CD4-positive, alpha-beta memory T cell (primary cell): Measurements from ENCODE around the gene ARAP1. TPM values are rescaled to one million over a fixed set of nuclear protein-coding genes. Genes with fewer than 3 reads are reported as not detected.
A peak's percentile ranks its signal among the peaks of the same experiment; 100 is the strongest.

Experiments used
- CTCF ChIA-PET: fragments of 350-600 bp; sonication (Branson Sonifier 250); formaldehyde crosslinking; loops from one replicate; lab custom pipeline; 2021; ENCODE audit warnings: inconsistent platforms; ENCODE audit not compliant: partially characterized antibody; lab: Charles Lee
- POLR2A ChIA-PET: fragments of 350-600 bp; sonication (Branson Sonifier 250); formaldehyde crosslinking; loops from one replicate; lab custom pipeline; 2021; ENCODE audit not compliant: partially characterized antibody; lab: Charles Lee
- DNase-seq, 5 donors: peaks; one replicate each; pipeline versions ENCODE4 v3.0.0 to v3.0.0-alpha.2; 2020 to 2022; ENCODE audit warnings: mixed read lengths in 1 of 5
- H3K27ac ChIP-seq: one replicate; pipeline ENCODE4 v1.7.0; 2013; ENCODE audit warnings: low read depth, low read length
- H3K27me3 ChIP-seq: 2 replicates; pipeline ENCODE4 v1.7.0; 2013; ENCODE audit warnings: mild to moderate bottlenecking, low read length, moderate library complexity; ENCODE audit not compliant: insufficient read depth
- H3K36me3 ChIP-seq: 2 replicates; pipeline ENCODE4 v1.7.0; 2013; ENCODE audit warnings: mild to moderate bottlenecking, low read length, moderate library complexity; ENCODE audit not compliant: insufficient read depth
- H3K4me1 ChIP-seq: 2 replicates; pipeline ENCODE4 v1.7.0; 2013; ENCODE audit warnings: mild to moderate bottlenecking, low read length, moderate library complexity; ENCODE audit not compliant: insufficient read depth
- H3K4me3 ChIP-seq, 2 donors: one replicate each; pipeline ENCODE4 v1.7.0; 2013; ENCODE audit warnings: low read length in 2 of 2, mild to moderate bottlenecking in 1 of 2
- H3K9me3 ChIP-seq, 2 donors: one replicate each; pipeline ENCODE4 v1.7.0; 2013; ENCODE audit warnings: low read length in 2 of 2, control low read depth in 1 of 2; ENCODE audit not compliant: control insufficient read depth in 1 of 2
- H3K27ac Mint-ChIP-seq, 7 donors: one replicate each; pipeline ENCODE4 v1.8.0; 2020 to 2021; ENCODE audit warnings: mixed read lengths in 7 of 7, mild to moderate bottlenecking in 6 of 7, inconsistent platforms in 3 of 7, moderate library complexity in 3 of 7
- H3K27me3 Mint-ChIP-seq, 2 donors: one replicate each; pipeline ENCODE4 v1.8.0; 2020 to 2021; ENCODE audit warnings: mixed read lengths in 2 of 2
- H3K36me3 Mint-ChIP-seq, 2 donors: one replicate each; pipeline ENCODE4 v1.8.0; 2020 to 2021; ENCODE audit warnings: mixed read lengths in 2 of 2, inconsistent platforms in 1 of 2, mild to moderate bottlenecking in 1 of 2
- H3K4me1 Mint-ChIP-seq, 4 donors: one replicate each; pipeline ENCODE4 v1.8.0; 2020 to 2021; ENCODE audit warnings: mixed read lengths in 4 of 4, mild to moderate bottlenecking in 1 of 4
- H3K4me3 Mint-ChIP-seq, 8 donors: one replicate each; pipeline ENCODE4 v1.8.0; 2020 to 2021; ENCODE audit warnings: mixed read lengths in 8 of 8, mild to moderate bottlenecking in 7 of 8, moderate library complexity in 6 of 8, inconsistent platforms in 3 of 8
- H3K9me3 Mint-ChIP-seq, 8 donors: one replicate each; pipeline ENCODE4 v1.8.0; 2020 to 2021; ENCODE audit warnings: mixed read lengths in 8 of 8, mild to moderate bottlenecking in 5 of 8, inconsistent platforms in 3 of 8, moderate library complexity in 1 of 8
- intact Hi-C: fragments of 100-400 bp; cut with micrococcal nuclease; formaldehyde crosslinking; loops from one replicate; pipeline ENCODE4 v1.15.1; 2023
- polyA plus RNA-seq, 2 donors: library from polyadenylated mRNA; unstranded; fragments of 300-500 nt; fragmentation: Illumina TruSeq; gene quantifications; one replicate each; pipeline ENCODE4 v1.2.3, GENCODE V29; 2021
- total RNA-seq, 2 experiments: library from RNA; stranded (reverse); gene quantifications; one replicate each; pipeline ENCODE4 v1.2.3, GENCODE V29; 2021

The ARAP1 gene
- total and polyA plus RNA-seq, 4 experiments from 2014 or later: 9.5 to 157 (median 90.1) TPM

- Mint-ChIP-seq H3K27ac (peak overlapping the region; percentile 80 to 100 (median 91)), H3K36me3 (no peaks in the 10 kb centered on the region), H3K27me3 (no peaks in the 10 kb centered on the region), H3K4me1 (peaks cover 57 to 87% (median 72%) of the 10 kb centered on the region in 4 donors), H3K4me3 (peak overlapping the region in 4 of 8 donors; percentile 7 to 80 (median 42)), H3K9me3 (no peaks in the 10 kb centered on the region)
- ChIA-PET CTCF (interaction anchor here (0.6 to 2.4 kb wide), 3 partner anchors 14 to 403 kb away, joined by 3 to 13 read pairs (median 3); no protein-coding TSS in a partner anchor), POLR2A (interaction anchor here (1.1 to 1.4 kb wide), 3 partner anchors 11 to 54 kb away, joined by 3 to 5 read pairs (median 3); partner anchors contain the start of gene STARD10)
- no peaks in the 10 kb centered on the region for H3K27me3 ChIP-seq
- intact Hi-C loops: no loop called here
- H3K9me3 ChIP-seq: no peaks in the 10 kb centered on the region
- no peak overlapping the region for H3K4me3 ChIP-seq
- peaks cover 75% of the 10 kb centered on the region for H3K4me1 ChIP-seq
- no peak for DNase-seq
- H3K27ac ChIP-seq: peak overlapping the region; percentile 54
- H3K36me3 ChIP-seq: no peaks in the 10 kb centered on the region
Measured at GRCh38 chr11:72739240-72740059, 12.8 kb downstream of the ARAP1 start.

DNA sequence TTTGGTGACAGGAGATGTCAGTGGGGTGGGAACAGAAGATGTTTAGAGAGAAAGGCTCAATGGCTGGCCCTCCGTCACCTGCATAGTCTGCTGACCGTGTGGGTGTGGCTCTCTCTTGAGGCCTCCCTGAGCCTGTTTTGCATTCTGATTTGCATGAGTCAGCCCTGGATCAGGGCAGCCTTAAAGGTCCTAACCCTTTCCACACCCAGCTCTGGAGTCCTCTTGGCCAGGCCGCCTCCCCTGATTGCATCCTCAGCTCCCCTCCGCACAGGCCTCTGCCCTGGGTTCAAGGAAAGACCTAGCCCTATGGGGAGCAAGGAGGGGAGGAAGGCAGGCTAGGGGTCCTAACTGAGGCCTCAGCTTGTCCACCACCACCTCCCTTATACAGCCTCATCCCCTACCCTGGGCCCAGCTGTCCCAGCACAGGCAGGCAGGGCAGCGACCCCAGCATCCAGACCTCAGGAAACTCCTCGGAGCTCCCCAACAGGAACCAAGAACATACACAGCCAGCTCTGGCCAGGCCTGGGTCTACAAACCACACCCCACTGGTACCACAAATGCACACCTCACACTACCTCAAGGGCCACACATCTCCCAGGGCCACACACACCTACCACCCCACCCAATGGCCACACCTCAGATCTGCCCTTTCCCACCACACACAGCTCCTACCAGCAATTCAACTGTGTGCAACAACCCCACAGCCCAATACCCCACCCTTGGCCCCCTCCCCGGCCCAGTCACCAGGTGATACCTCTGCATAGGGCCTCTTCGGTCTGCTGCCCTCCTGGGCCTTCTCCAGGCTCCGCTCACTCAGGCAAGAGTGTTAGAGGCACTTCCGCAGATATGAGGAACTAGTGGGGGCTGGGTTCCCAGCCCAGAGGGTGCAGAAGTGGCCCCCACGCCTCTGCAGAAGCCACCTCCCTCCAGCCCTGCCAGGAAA, 13.7 kb downstream of the ARAP1 start:
- Histone ChIP-seq H3K36me3 (no peaks in the 10 kb centered on the region), H3K27me3 (no peaks in the 10 kb centered on the region), H3K27ac (peak overlapping the region; percentile 54), H3K9me3 (no peaks in the 10 kb centered on the region), H3K4me3 (no peak overlapping the region), H3K4me1 (peaks cover 69% of the 10 kb centered on the region)
- DNase-seq: no peak
- Mint-ChIP-seq H3K27ac (peak overlapping the region; percentile 89 to 100 (median 98)), H3K27me3 (no peaks in the 10 kb centered on the region), H3K9me3 (no peaks in the 10 kb centered on the region), H3K36me3 (no peaks in the 10 kb centered on the region), H3K4me3 (peak overlapping the region in 5 of 8 donors; percentile 25 to 77 (median 51)), H3K4me1 (peaks cover 49 to 81% (median 63%) of the 10 kb centered on the region in 4 donors)
- ChIA-PET POLR2A (interaction anchor here (1.7 to 2.6 kb wide), 3 partner anchors 13 to 56 kb away, joined by 4 to 9 read pairs (median 5); partner anchors contain the start of genes ARAP1 and STARD10), CTCF (interaction anchor here (0.6 to 1.9 kb wide), 3 partner anchors 17 to 56 kb away, joined by 3 to 6 read pairs (median 4); partner anchors contain the start of gene STARD10)
- intact Hi-C loops: no loop called here

DNA sequence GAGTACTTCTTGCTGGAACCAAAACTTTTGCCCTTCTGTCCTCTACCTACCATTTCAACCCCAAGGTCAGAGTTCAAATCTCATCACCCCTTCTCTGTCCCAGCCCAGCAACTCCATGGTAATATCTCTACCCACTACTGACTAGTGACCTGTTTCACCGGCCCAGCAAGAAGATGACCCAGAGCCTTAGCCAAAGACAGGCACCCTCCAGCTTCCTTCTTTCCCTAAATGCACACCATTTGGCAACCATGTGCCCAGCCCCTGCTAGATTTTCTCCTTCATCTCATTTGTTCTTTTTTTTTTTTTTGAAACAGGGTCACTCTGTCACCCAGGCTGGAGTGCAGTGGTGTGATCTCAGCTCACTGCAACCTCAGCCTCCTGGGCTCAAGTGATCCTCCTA, 14.9 kb downstream of the ARAP1 start:
- H3K4me3 ChIP-seq: no peak overlapping the region
- ChIA-PET CTCF (interaction anchor here (1.1 to 1.9 kb wide), 4 partner anchors 10 to 57 kb away, joined by 4 to 9 read pairs (median 6); partner anchors contain the start of gene STARD10), POLR2A (interaction anchor here (1.2 to 2.6 kb wide), 7 partner anchors 12 to 76 kb away, joined by 3 to 9 read pairs (median 5); partner anchors contain the start of genes ARAP1 and STARD10)
- peak overlapping the region; percentile 54 for H3K27ac ChIP-seq
- peak overlapping the region in 6 of 8 donors; percentile 27 to 74 (median 60) for H3K4me3 Mint-ChIP-seq
- peaks cover 45 to 73% (median 61%) of the 10 kb centered on the region in 4 donors for H3K4me1 Mint-ChIP-seq
- no peaks in the 10 kb centered on the region for H3K36me3 Mint-ChIP-seq
- H3K27ac Mint-ChIP-seq: peak overlapping the region; percentile 89 to 100 (median 98)
- H3K9me3 Mint-ChIP-seq: no peaks in the 10 kb centered on the region
- H3K9me3 ChIP-seq: no peaks in the 10 kb centered on the region
- H3K27me3 Mint-ChIP-seq: no peaks in the 10 kb centered on the region
- no peak for DNase-seq
- H3K27me3 ChIP-seq: no peaks in the 10 kb centered on the region
- intact Hi-C loops: loop anchor here (2.0 kb wide), 1 partner anchor 15 kb away; the partner anchor contains the start of gene ARAP1
- H3K4me1 ChIP-seq: peaks cover 66% of the 10 kb centered on the region
- no peaks in the 10 kb centered on the region for H3K36me3 ChIP-seq

DNA sequence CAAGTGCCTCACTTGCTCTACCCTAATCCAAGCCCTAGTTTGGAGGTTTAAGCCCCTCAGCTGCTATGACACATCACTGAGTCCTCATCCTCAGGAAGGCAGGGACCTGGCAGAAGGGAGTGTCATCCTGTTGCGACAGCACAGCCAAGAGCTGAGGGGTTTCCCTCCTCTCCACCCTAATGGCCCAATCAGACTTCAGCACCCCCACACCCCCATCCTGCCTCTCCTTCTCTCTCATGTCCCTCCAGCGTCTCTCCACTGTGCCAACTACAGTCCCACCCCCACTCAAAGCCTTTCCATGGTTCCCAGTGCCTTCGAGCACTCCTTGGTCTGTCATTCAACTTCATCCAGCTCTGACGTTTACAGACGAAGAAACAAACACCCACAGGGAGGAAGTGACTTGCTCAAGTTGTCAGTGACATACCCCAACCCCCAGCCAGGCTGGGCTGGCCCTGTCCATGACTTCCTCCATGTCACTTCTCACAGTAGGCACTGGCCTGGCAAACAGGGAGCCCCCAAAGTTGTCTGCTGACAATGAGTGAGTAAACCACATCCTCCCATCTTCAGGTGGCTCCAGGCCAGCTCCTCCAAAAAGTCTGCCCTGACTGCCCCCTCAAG, 15.6 kb downstream of the ARAP1 start:
- Histone ChIP-seq H3K9me3 (no peaks in the 10 kb centered on the region), H3K4me1 (peaks cover 59% of the 10 kb centered on the region), H3K27me3 (no peaks in the 10 kb centered on the region), H3K4me3 (no peak overlapping the region), H3K36me3 (no peaks in the 10 kb centered on the region), H3K27ac (peak overlapping the region; percentile 54)
- H3K4me1 Mint-ChIP-seq: peaks cover 43 to 65% (median 54%) of the 10 kb centered on the region in 4 donors
- DNase-seq: peak; percentile 71 to 90 (median 78)
- H3K27me3 Mint-ChIP-seq: no peaks in the 10 kb centered on the region
- no peaks in the 10 kb centered on the region for H3K9me3 Mint-ChIP-seq
- ChIA-PET POLR2A (interaction anchor here (1.0 to 2.6 kb wide), 8 partner anchors 11 to 77 kb away, joined by 3 to 9 read pairs (median 4); partner anchors contain the start of genes ARAP1 and STARD10), CTCF (interaction anchor here (0.9 to 1.9 kb wide), 5 partner anchors 9 to 78 kb away, joined by 3 to 9 read pairs (median 6); partner anchors contain the start of gene STARD10)
- H3K27ac Mint-ChIP-seq: peak overlapping the region; percentile 89 to 100 (median 98)
- peaks cover 1 to 5% of the 10 kb centered on the region in 2 donors for H3K36me3 Mint-ChIP-seq
- H3K4me3 Mint-ChIP-seq: peak overlapping the region; percentile 6 to 74 (median 54)
- intact Hi-C loops: loop anchor here (2.0 kb wide), 1 partner anchor 16 kb away; the partner anchor contains the start of gene ARAP1

GRCh38 chr11:72735495-72736027, 16.6 kb downstream of the ARAP1 start:
- CTCF ChIA-PET: interaction anchor here (0.9 to 1.0 kb wide), 2 partner anchors 51 to 59 kb away, joined by 3 to 5 read pairs; partner anchors contain the start of gene STARD10
- peak overlapping the region in 6 of 7 donors; percentile 18 to 88 (median 67) for H3K27ac Mint-ChIP-seq
- no peaks in the 10 kb centered on the region for H3K27me3 Mint-ChIP-seq
- H3K4me1 Mint-ChIP-seq: peaks cover 36 to 60% (median 48%) of the 10 kb centered on the region in 4 donors
- Histone ChIP-seq H3K36me3 (no peaks in the 10 kb centered on the region), H3K4me1 (peaks cover 49% of the 10 kb centered on the region), H3K9me3 (no peaks in the 10 kb centered on the region), H3K4me3 (no peak overlapping the region), H3K27me3 (no peaks in the 10 kb centered on the region), H3K27ac (peak overlapping the region; percentile 34)
- intact Hi-C loops: loop anchor here (2.0 kb wide), 1 partner anchor 17 kb away; the partner anchor contains the start of gene ARAP1
- POLR2A ChIA-PET: interaction anchor here (1.5 to 2.6 kb wide), 4 partner anchors 13 to 58 kb away, joined by 4 to 9 read pairs (median 8); partner anchors contain the start of gene ARAP1
- no peak for DNase-seq
- H3K36me3 Mint-ChIP-seq: peaks cover 8 to 13% of the 10 kb centered on the region in 2 donors
- H3K4me3 Mint-ChIP-seq: no peak overlapping the region
- H3K9me3 Mint-ChIP-seq: no peaks in the 10 kb centered on the region
